ENCODE data around the gene CNTNAP5. TPM values are rescaled to one million over a fixed set of nuclear protein-coding genes. Genes with fewer than 3 reads are reported as not detected.

Gene CNTNAP5
- total and polyA plus RNA-seq, 9 of the 15 experiments (the other 6 are each of a cell fraction or from before 2014, with no cell fraction given), result not detected

GRCh38 chr2:124027182-124027581 lies 2.1 kb downstream of the CNTNAP5 start (continued):
- TF ChIP-seq, protein P1, sequence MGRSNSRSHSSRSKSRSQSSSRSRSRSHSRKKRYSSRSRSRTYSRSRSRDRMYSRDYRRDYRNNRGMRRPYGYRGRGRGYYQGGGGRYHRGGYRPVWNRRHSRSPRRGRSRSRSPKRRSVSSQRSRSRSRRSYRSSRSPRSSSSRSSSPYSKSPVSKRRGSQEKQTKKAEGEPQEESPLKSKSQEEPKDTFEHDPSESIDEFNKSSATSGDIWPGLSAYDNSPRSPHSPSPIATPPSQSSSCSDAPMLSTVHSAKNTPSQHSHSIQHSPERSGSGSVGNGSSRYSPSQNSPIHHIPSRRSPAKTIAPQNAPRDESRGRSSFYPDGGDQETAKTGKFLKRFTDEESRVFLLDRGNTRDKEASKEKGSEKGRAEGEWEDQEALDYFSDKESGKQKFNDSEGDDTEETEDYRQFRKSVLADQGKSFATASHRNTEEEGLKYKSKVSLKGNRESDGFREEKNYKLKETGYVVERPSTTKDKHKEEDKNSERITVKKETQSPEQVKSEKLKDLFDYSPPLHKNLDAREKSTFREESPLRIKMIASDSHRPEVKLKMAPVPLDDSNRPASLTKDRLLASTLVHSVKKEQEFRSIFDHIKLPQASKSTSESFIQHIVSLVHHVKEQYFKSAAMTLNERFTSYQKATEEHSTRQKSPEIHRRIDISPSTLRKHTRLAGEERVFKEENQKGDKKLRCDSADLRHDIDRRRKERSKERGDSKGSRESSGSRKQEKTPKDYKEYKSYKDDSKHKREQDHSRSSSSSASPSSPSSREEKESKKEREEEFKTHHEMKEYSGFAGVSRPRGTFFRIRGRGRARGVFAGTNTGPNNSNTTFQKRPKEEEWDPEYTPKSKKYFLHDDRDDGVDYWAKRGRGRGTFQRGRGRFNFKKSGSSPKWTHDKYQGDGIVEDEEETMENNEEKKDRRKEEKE (IDR thresholded peaks at IDR 0.05; ENCODE audit: borderline replicate concordance in 1 of 2, control insufficient read depth in 1 of 2, low read depth in 2 of 2, low read length in 1 of 2), result no peak
- no peak for TF ChIP-seq SIRT6 (IDR thresholded peaks at IDR 0.05; ENCODE audit: low read depth, low read length)
- peak; percentile 61; the same call in 1 of the 2 replicates for TF ChIP-seq EHMT2 (IDR thresholded peaks at IDR 0.05)
- 0 out of 4 replicates have a peak, but pooled peaks of 1 of the 2 experiments have one; percentile 27 for TF ChIP-seq ZMIZ1 (IDR thresholded peaks at IDR 0.05; ENCODE audit: low read depth in 2 of 2, low read length in 2 of 2)
- peak; percentile 40 to 64 for TF ChIP-seq RAD21 (CRISPR knock-in tag; conservative IDR thresholded peaks at IDR 0.05 in 1 of 2, IDR thresholded peaks at IDR 0.05 in 1 of 2)
- TF ChIP-seq RNF219 (CRISPR knock-in tag; IDR thresholded peaks at IDR 0.05), result no peak
- TF ChIP-seq GATA2 (CRISPR knock-in tag; IDR thresholded peaks at IDR 0.05), result peak; percentile 63; the same call in 1 of the 2 replicates
- TF ChIP-seq ZNF184 (CRISPR knock-in tag; IDR thresholded peaks at IDR 0.05), result no peak
- TF ChIP-seq REST (IDR thresholded peaks at IDR 0.05; ENCODE audit: borderline replicate concordance), result peak; percentile 49; the same call in 1 of the 2 replicates
- TF ChIP-seq REST (CRISPR knock-in tag; IDR thresholded peaks at IDR 0.05; ENCODE audit: low read depth), result no peak

Data from K562 (cell line).